ENCODE measurements around the gene KIF7. TPM values are rescaled to one million over a fixed set of nuclear protein-coding genes. Genes with fewer than 3 reads are reported as not detected.

The KIF7 gene
- total RNA-seq, result 13.9 to 15.9 TPM (median 14.9 TPM) in 3 replicates
- long read RNA-seq, full-length matches to known transcripts, result 7 of 38 reads
- long read RNA-seq, partial matches to known transcripts, result 13 of 38 reads
- long read RNA-seq, other reads (novel, unspliced or antisense), result 18 of 38 reads

GRCh38 chr15:89654847-89655805 lies at the start of gene KIF7:
TSS of gene KIF7 (minus strand) at chr15:89655467. CDS start at chr15:89652930, 2,537 bp downstream.
- Mint-ChIP-seq H3K4me3 (ENCODE audit: unreplicated experiment) (peak within 1 kb of the TSS; percentile 91), H3K27ac (ENCODE audit: unreplicated experiment) (peak within 1 kb of the TSS; percentile 66), H3K36me3 (ENCODE audit: low read depth) (peaks cover 5% of the 10 kb centered on the region), H3K27me3 (ENCODE audit: low read depth) (no peaks in the 10 kb centered on the region), H3K9me3 (ENCODE audit: low read depth) (no peaks in the 10 kb centered on the region), H3K4me1 (ENCODE audit: low read depth) (peaks cover 17% of the 10 kb centered on the region)
- TF ChIP-seq CTCF (IDR thresholded peaks at IDR 0.05), result no peak
- no peak for DNase-seq (ENCODE audit: low spot score)

GRCh38 chr15:89704411-89704810 lies 49.1 kb upstream of the KIF7 start:
- H3K27me3 Mint-ChIP-seq (ENCODE audit: low read depth), result peaks cover 23% of the 10 kb centered on the region
- TF ChIP-seq CTCF (IDR thresholded peaks at IDR 0.05), result no peak
- H3K36me3 Mint-ChIP-seq (ENCODE audit: low read depth), result no peaks in the 10 kb centered on the region
- no peaks in the 10 kb centered on the region for H3K9me3 Mint-ChIP-seq (ENCODE audit: low read depth)
- peaks cover 25% of the 10 kb centered on the region for H3K4me1 Mint-ChIP-seq (ENCODE audit: low read depth)
- peak overlapping the region; percentile 76 for H3K27ac Mint-ChIP-seq (ENCODE audit: unreplicated experiment)
- no peak overlapping the region for H3K4me3 Mint-ChIP-seq (ENCODE audit: unreplicated experiment)
- no peak for DNase-seq (ENCODE audit: low spot score)

- H3K4me1 Mint-ChIP-seq (ENCODE audit: low read depth), result peaks cover 7% of the 10 kb centered on the region
- H3K4me3 Mint-ChIP-seq (ENCODE audit: unreplicated experiment), result no peak overlapping the region
- no peak for TF ChIP-seq CTCF (IDR thresholded peaks at IDR 0.05)
- no peak overlapping the region for H3K27ac Mint-ChIP-seq (ENCODE audit: unreplicated experiment)
- no peak for DNase-seq (ENCODE audit: low spot score)
- no peaks in the 10 kb centered on the region for H3K36me3 Mint-ChIP-seq (ENCODE audit: low read depth)
- no peaks in the 10 kb centered on the region for H3K9me3 Mint-ChIP-seq (ENCODE audit: low read depth)
- peaks cover 20% of the 10 kb centered on the region for H3K27me3 Mint-ChIP-seq (ENCODE audit: low read depth)
Measured at GRCh38 chr15:89695198-89695597, 39.9 kb upstream of the KIF7 start.

- DNase-seq (ENCODE audit: low spot score), result no peak
- H3K4me3 Mint-ChIP-seq (ENCODE audit: unreplicated experiment), result no peak overlapping the region
- no peak for TF ChIP-seq CTCF (IDR thresholded peaks at IDR 0.05)
- H3K9me3 Mint-ChIP-seq (ENCODE audit: low read depth), result no peaks in the 10 kb centered on the region
- peaks cover 15% of the 10 kb centered on the region for H3K4me1 Mint-ChIP-seq (ENCODE audit: low read depth)
- H3K27ac Mint-ChIP-seq (ENCODE audit: unreplicated experiment), result no peak overlapping the region
- H3K27me3 Mint-ChIP-seq (ENCODE audit: low read depth), result peaks cover 18% of the 10 kb centered on the region
- H3K36me3 Mint-ChIP-seq (ENCODE audit: low read depth), result no peaks in the 10 kb centered on the region
Measured at GRCh38 chr15:89693696-89694095, 38.4 kb upstream of the KIF7 start.

GRCh38 chr15:89693091-89693490 lies 37.8 kb upstream of the KIF7 start:
- TF ChIP-seq CTCF (IDR thresholded peaks at IDR 0.05), result no peak
- Mint-ChIP-seq H3K36me3 (ENCODE audit: low read depth) (no peaks in the 10 kb centered on the region), H3K27ac (ENCODE audit: unreplicated experiment) (no peak overlapping the region), H3K4me3 (ENCODE audit: unreplicated experiment) (no peak overlapping the region), H3K9me3 (ENCODE audit: low read depth) (no peaks in the 10 kb centered on the region), H3K4me1 (ENCODE audit: low read depth) (peaks cover 15% of the 10 kb centered on the region), H3K27me3 (ENCODE audit: low read depth) (peaks cover 16% of the 10 kb centered on the region)
- DNase-seq (ENCODE audit: low spot score), result no peak
